Body of pancreas (tissue), 4 donors: ENCODE measurements around the gene CCDC136. TPM values are rescaled to one million over a fixed set of nuclear protein-coding genes. Genes with fewer than 3 reads are reported as not detected.

Source experiments
- ATAC-seq: fragments of 150-250 bp; one replicate; pipeline ENCODE4 v1.9.1; 2016
- DNase-seq, 4 donors: peaks; one replicate each; pipeline ENCODE4 v3.0.0-alpha.2; 2019
- H3K27ac ChIP-seq, 4 donors: fragments of 200-600 bp; sonication (generic); 1 replicate in 3 of 4; 2 replicates in 1 of 4; pipeline versions ENCODE4 v1.5.1 to v1.6.1; 2016 to 2019; ENCODE audit warnings: mild to moderate bottlenecking in 1 of 4, mixed read lengths in 1 of 4, moderate library complexity in 1 of 4
- H3K27me3 ChIP-seq, 2 donors: fragments of 200-600 bp; sonication (generic); one replicate each; pipeline ENCODE4 v1.6.0; 2016; ENCODE audit warnings: mild to moderate bottlenecking in 1 of 2
- H3K36me3 ChIP-seq, 2 donors: fragments of 200-600 bp; sonication (generic); replicated peaks in 1 of 2; 2 replicates each; pipeline ENCODE4 v1.5.1; 2016; ENCODE audit warnings: low read depth in 2 of 2; ENCODE audit not compliant: insufficient read depth in 1 of 2
- H3K4me1 ChIP-seq: fragments of 200-600 bp; sonication (generic); one replicate; pipeline ENCODE4 v1.6.0; 2016
- H3K4me3 ChIP-seq, 2 donors: fragments of 200-600 bp; sonication (generic); 1 replicate in 1 of 2; 2 replicates in 1 of 2; pipeline ENCODE4 v1.5.1; 2016 to 2019
- H3K9me3 ChIP-seq, 3 donors: fragments of 200-600 bp; sonication (generic); 1 replicate in 2 of 3; 2 replicates in 1 of 3; pipeline ENCODE4 v1.5.1; 2016
- CTCF ChIP-seq, 7 experiments: fragments of 450-650 bp in 4 of 7; fragments of 200-600 bp in 3 of 7; sonication (generic) in 3 of 7; IDR thresholded peaks; one replicate each; pipeline ENCODE4 v1.5.1; 2016 to 2019; ENCODE audit warnings: antibody characterized with exemption in 7 of 7
- POLR2A ChIP-seq, 3 donors: fragments of 450-650 bp; IDR thresholded peaks; one replicate each; pipeline ENCODE4 v1.6.1; 2016; ENCODE audit warnings: antibody characterized with exemption in 3 of 3, mild to moderate bottlenecking in 2 of 3
- whole genome bisulfite sequencing, 2 donors: methylation state at CpG; one replicate each; pipeline ENCODE4 v1.1.5; 2017; 5-methylcytosine and 5-hydroxymethylcytosine counted together
- intact Hi-C: fragments of 100-400 bp; cut with DNase I; formaldehyde crosslinking; loops from one replicate; pipeline ENCODE4 v1.15.1; 2023
- total RNA-seq, 2 donors: library from RNA; depleted of rRNA; stranded (reverse); fragments of >200 nt; gene quantifications; one replicate each; pipeline ENCODE4 v1.1.0, GENCODE V29; 2016

The CCDC136 gene
- total RNA-seq, 2 donors from 2014 or later = 0.99 to 3.6 TPM

GRCh38 chr7:128848289-128849155 is 56.8 kb downstream of the CCDC136 start:
- WGBS, 2 donors = 90 to 94% methylated on average over 14 to 31 of the region's 31 CpGs
- H3K27ac ChIP-seq = no peak overlapping the region
- intact Hi-C loops = no loop called here
- TF ChIP-seq POLR2A (IDR thresholded peaks at IDR 0.05) (no peak), CTCF (IDR thresholded peaks at IDR 0.05) (no peak)
- no peaks in the 10 kb centered on the region for H3K9me3 ChIP-seq
- no peaks in the 10 kb centered on the region for H3K27me3 ChIP-seq
- H3K36me3 ChIP-seq = no peaks in the 10 kb centered on the region
- DNase-seq (no peak), ATAC-seq (no peak)
- H3K4me3 ChIP-seq = no peak overlapping the region
- H3K4me1 ChIP-seq = no peaks in the 10 kb centered on the region

GRCh38 chr7:128849156-128849515 is 57.4 kb downstream of the CCDC136 start:
- no peak overlapping the region for H3K4me3 ChIP-seq
- TF ChIP-seq CTCF (IDR thresholded peaks at IDR 0.05) = no peak
- TF ChIP-seq POLR2A (IDR thresholded peaks at IDR 0.05) = no peak
- H3K9me3 ChIP-seq = no peaks in the 10 kb centered on the region
- 90 to 93% methylated on average over 10 to 15 of the region's 16 CpGs for WGBS, 2 donors
- H3K27me3 ChIP-seq = no peaks in the 10 kb centered on the region
- H3K4me1 ChIP-seq = no peaks in the 10 kb centered on the region
- intact Hi-C loops = no loop called here
- no peaks in the 10 kb centered on the region for H3K36me3 ChIP-seq
- no peak overlapping the region for H3K27ac ChIP-seq
- ATAC-seq = no peak
- no peak for DNase-seq

- DNase-seq = no peak
- H3K27ac ChIP-seq = no peak overlapping the region
These were observed 58.2 kb downstream of the CCDC136 start for GRCh38 chr7:128849804-128850490.

GRCh38 chr7:128852537-128853254 is 60.9 kb downstream of the CCDC136 start:
- Histone ChIP-seq H3K27ac (no peak overlapping the region), H3K9me3 (no peaks in the 10 kb centered on the region), H3K4me1 (no peaks in the 10 kb centered on the region), H3K36me3 (no peaks in the 10 kb centered on the region), H3K4me3 (no peak overlapping the region), H3K27me3 (no peaks in the 10 kb centered on the region)
- no peak for TF ChIP-seq POLR2A (IDR thresholded peaks at IDR 0.05)
- TF ChIP-seq CTCF (IDR thresholded peaks at IDR 0.05) = no peak
- no peak for DNase-seq
- no peak for ATAC-seq
- WGBS, 2 donors = 70 to 73% methylated on average over 17 to 28 of the region's 28 CpGs
- intact Hi-C loops = no loop called here

More at GRCh38 chr7:128849804-128850490, 58.2 kb downstream of the CCDC136 start:
- Histone ChIP-seq H3K9me3 (no peaks in the 10 kb centered on the region), H3K4me1 (no peaks in the 10 kb centered on the region), H3K36me3 (no peaks in the 10 kb centered on the region), H3K27me3 (no peaks in the 10 kb centered on the region), H3K4me3 (no peak overlapping the region)
- no peak for ATAC-seq
- no peak for TF ChIP-seq POLR2A (IDR thresholded peaks at IDR 0.05)
- TF ChIP-seq CTCF (IDR thresholded peaks at IDR 0.05) = no peak
- intact Hi-C loops = no loop called here
- WGBS, 2 donors = 79 to 84% methylated on average over 17 to 18 of the region's 18 CpGs
